Fibroblast of skin of abdomen (primary cell): Measurements from ENCODE around the gene HECW1.

Experiments
- DNase-seq: peaks from one replicate; pipeline ENCODE4 v3.0.0-alpha.2; 2013

The HECW1 gene

DNA sequence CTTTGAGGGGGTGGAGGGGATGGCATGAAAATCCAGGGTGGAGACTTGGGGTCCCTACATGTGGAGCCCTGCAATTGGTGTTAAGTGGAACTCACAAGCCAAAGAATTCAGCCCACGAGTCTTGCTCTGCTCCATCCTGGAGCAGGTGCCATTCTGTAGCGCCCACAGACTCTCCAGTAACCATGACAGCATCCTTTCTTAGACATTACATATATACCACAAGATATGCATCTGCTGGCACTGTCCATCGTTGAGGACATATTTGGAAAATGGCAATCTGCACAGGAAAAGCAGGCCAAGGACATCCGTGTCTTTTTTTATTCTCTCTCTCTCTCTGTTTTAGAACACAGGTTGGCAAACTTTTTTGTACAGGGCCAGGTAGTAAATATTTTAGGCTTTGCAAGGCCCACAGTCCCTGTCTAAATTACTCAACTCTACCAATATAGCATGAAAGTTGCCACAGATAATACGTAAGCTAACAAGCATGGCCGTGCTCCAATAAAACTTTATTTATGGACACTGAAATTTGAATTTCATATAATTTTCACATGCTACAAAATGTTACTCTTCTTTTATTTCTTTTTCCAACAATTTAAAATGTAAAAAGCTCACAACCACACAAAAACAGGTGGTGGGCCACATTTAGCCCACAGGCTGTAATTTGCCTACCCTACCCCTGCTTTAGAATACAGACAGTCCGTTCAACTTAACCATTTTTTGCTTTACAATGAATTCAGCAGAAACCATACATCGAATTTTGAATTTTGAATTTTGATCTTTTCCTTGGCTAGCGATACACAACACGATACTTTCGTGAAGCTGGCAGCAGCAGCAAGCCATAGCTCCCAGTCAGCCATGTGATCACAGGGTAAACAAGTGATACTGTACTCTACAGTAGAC, 329.0 kb downstream of the HECW1 start:
- no peak for DNase-seq

DNA sequence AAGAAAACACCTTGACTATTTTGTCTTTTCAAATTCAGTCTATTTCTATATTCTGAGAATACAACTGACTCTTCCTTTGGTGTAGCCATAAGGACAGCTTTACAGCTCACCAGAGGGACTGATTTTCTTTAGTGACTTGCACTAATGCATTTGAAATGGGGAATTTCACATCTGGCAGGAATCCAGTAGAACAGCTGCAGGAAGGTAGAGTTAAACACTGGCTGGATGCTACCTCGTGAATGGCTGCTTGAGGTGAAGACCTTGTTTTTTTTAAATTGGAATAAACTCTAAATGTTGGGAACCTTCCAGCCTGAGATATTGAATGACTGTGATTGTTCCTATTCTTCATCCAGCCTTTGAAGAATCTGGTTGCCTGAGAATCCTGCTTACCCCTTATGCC, 330.9 kb downstream of the HECW1 start:
- no peak for DNase-seq

DNA sequence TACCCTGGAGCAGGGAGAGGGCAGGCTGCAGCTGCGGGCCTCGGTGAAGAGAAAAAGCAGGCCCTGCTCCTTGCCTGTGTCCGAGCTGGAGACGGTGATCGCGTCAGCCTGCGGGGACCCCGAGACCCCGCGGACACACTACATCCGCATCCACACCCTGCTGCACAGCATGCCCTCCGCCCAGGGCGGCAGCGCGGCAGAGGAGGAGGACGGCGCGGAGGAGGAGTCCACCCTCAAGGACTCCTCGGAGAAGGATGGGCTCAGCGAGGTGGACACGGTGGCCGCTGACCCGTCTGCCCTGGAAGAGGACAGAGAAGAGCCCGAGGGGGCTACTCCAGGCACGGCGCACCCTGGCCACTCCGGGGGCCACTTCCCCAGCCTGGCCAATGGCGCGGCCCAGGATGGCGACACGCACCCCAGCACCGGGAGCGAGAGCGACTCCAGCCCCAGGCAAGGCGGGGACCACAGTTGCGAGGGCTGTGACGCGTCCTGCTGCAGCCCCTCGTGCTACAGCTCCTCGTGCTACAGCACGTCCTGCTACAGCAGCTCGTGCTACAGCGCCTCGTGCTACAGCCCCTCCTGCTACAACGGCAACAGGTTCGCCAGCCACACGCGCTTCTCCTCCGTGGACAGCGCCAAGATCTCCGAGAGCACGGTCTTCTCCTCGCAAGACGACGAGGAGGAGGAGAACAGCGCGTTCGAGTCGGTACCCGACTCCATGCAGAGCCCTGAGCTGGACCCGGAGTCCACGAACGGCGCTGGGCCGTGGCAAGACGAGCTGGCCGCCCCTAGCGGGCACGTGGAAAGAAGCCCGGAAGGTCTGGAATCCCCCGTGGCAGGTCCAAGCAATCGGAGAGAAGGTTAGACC, 332.5 kb downstream of the HECW1 start:
- no peak for DNase-seq

DNA sequence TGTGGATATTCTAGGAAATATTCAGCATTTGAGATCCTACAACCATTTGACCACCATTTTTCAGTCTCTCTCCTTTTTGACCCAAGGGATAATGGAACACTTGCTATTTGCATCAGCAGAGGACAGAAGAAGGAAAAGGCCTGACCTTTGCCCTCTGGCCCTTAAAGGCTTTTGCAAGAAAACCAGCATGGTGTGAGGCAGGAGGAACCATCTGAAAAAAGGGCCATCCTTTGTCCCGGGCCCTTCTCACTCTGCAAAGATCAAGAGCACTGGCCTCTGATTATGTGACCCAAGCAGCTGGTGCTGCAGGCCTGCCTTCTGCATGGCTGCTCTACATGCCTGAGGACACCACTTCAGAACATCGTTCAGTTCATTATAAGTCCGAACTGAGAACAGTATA, 337.1 kb downstream of the HECW1 start:
- no peak for DNase-seq

DNA sequence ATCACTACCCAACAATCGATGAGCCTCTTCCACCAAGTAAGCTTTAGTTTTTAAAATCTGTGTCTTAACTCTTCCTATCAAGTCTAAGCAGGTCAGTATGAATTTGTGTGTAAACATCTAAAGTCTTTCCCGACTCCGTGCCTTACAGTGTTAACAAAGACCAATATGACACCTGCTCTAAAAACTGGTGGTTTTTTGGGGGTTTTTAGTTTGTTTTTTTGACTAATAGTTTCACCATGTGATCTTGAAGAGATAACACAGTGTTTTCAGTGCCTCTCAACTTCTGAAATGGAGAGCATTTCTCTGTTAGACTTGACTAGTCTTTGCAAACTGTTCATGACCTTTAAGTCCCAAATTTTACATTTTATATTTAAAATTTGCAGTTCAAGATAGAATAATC, 338.4 kb downstream of the HECW1 start:
- no peak for DNase-seq

- DNase-seq, result peak; percentile 51
Measured at GRCh38 chr7:43454936-43455518, 342.6 kb downstream of the HECW1 start.

- DNase-seq, result no peak
Measured at GRCh38 chr7:43456200-43456599, 343.8 kb downstream of the HECW1 start.

DNA sequence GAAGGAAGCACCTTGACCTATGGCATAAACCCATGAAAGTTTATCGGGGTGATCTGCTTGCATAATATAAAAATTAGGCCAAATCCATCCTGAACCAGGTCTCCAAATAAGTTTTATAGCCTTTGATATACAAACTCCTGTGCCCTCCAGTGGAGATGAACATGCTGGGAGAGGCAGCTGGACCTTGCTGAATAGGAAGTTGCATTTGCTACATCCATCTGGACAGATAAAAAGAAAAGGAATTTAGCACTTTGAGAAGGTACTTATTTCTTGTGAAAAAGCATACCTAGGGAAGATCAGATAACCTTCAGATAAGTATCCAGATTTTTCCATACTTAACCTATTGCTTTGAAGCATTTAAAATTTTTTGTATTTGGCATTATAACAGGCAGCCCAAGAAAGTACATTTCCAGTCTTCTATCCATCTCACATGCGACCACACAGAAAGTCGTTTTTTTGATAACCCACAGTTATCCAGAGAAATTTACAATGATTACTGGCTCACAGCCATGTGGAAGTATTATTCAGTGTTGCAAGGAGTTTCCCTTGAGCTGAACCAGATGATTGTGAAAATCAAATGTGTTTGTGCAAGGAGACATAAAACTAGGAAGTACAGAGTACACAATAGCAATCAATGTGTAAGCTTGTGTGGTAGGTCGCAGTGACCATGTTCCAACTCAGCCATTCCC, 346.0 kb downstream of the HECW1 start:
- no peak for DNase-seq

DNA sequence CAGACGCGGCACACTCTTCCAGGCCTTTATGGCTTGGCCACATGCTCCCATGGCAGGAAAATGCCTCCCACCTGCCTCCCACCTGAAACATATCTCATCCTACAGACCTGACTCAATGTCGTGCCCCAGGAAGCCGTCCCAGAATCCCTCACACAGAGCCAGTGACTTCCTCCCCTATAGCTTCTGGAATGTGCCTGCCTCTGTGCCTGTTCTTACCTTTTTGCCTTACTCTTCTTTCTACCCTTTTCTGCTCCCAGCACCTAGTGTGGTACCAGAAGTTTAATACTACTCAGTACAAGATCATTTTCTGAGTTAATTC, 346.5 kb downstream of the HECW1 start:
- DNase-seq, result no peak

- no peak for DNase-seq
Measured at GRCh38 chr7:43460733-43461348, 348.4 kb downstream of the HECW1 start.

DNA sequence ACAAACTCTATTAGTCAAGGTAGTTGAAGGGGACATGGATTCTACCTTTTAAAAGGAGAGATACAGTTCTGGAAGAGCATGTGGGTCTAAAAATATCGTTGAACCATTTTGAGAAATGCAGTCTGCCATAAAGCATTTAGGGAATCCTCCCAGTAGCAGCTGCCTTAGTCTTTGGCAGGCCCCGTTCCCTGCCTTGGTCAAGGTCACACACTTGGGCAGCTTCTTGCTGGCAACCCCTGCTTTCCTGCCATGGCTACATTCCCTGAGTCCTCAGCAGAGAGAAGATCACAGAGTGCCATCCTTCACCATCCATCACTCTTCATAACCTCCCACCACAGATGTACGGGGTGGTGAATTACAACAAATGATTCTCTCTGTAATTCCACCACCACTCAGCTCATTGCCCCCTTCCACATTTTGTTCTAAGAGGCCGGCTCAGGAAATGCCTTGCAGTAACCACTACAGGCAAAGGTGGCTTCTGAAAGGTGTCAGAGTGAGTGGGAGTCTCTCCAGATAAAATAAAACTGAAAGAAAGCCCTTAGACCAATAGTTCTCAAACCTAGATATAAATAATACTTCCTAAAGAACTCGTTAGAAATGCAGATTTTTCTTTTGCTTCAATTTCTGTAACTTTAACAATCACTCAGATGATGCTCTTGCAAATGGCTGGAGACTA, 349.0 kb downstream of the HECW1 start:
- no peak for DNase-seq

DNA sequence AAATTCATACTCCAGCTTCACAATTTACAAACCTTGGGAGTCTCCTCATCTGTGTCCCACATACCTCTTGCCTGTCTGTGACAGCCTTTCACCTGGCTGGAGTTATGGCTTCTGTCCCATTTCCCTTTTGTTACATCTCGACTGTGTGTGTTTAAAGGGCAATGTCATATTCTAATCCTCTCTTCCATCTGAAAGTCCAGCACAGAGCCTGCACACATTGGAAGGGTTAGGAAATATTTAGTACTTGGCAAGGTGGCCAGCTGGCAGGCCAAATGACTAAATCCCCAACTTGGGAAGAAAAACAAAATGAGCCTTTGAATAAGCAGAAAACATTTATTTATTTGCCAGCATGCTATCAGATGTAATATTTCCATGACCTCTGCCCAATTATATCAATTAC, 350.4 kb downstream of the HECW1 start:
- no peak for DNase-seq

- no peak for DNase-seq
Measured at GRCh38 chr7:43463401-43463980, 351.0 kb downstream of the HECW1 start.

DNA sequence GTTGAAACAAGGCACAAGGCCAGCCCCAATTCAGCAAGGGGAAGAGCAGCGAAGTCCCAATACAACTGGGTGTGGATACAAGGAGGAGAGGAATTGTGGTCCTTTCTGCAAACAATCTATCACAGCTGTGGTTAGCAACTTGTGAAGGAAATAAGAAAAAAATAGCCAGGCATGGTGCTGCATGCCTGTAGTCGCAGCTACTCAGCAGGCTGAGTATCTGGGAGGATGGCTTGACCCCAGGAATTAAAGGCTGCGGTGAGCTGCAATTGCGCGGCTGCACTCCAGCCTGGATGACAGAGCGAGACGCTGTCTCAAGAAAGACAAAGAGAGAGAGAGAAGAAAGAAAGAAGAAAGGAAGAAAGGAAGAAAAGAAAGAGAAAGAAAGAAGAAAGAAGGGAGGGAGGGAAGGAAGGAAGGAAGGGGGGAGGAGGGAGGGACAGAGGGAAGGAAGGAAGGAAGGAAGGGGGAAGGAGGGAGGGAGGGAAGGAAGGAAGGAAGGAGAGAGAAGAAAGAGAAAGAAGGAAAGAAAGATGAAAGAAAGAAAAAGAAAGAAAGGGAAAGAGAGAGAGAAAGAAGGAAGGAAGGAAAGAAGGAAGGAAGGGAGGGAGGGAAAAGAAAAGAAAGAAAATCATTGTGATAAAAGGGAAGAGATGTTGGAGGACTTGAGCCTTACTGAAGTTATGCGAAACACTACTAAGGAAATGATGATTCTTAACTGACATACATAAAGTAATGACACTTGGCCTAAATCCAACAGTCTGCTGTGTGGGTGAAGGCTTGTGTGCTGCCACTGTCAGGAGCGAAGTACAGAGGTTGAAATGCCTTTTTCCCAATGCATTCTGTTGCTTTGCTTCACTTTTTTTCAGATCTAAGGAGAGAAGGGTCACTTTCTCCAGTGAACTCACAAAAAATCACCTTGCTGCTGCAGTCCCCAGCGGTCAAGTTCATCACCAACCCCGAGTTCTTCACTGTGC, 353.4 kb downstream of the HECW1 start:
- peak; percentile 72 for DNase-seq

DNA sequence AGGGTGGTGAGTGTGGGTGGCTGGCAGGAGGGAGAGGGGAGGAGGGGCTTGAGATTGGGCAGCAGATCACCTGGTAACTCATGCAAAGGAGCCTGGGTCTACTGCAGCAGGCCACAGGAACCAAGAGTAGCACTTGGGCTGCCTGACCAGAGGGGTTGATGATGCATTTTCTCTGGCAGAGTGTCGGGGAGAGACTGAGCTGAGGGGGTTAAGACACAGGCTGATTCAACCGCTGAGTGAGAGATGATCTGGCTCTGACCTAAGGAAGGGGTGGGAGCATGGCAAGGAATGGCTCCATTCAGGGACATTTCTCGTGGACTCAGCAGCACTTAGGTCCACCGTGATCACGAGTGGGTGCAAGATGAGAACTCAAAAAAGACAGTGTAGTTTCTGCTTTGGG, 355.0 kb downstream of the HECW1 start:
- DNase-seq, result peak; percentile 73

GRCh38 chr7:43467846-43468245, 355.4 kb downstream of the HECW1 start:
- no peak for DNase-seq

DNA sequence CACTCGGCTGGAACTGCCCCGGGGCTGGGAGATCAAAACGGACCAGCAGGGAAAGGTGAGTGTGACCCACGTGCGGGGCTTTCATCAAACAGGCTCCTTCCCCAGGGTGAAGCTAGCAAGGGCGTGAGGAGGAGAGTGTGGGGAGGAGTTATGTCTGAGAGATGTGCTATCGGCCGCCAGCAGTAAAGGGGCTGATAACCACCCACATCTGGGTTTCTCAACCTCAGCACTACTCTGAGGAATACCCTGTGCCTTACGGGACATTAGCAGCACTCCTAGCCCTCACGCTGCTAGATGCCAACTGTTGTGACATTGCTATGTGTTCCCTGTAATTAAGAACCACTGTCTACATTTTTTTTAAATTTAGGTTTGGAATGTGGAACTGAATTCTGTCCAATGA, 356.6 kb downstream of the HECW1 start:
- no peak for DNase-seq

DNA sequence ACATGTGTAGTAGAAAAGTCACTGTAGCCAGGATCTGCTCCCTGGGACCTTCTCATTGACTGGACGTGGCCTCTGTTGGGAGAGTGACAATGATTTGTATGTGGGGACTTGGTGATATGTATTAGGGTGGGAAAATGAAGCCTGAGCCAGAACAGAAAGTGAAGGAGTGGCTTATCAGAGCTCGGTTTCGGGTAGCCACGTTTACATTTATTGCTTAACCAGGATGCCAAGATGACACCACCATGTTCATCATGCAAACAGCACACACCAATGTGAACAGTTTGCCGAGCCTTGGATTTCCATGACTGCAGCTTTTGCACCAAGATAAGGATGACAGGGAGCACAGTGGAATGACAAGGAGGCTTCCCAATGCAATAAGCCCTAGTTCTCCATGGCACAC, 357.7 kb downstream of the HECW1 start:
- DNase-seq, result no peak

- DNase-seq, result no peak
Measured at GRCh38 chr7:43475983-43476382, 363.5 kb downstream of the HECW1 start.

- DNase-seq, result no peak
Measured at GRCh38 chr7:43476896-43477295, 364.4 kb downstream of the HECW1 start.
